Erythroblast (primary cell): Measurements from ENCODE around the gene GJA4.

Experiments used
- GATA1 ChIP-seq: IDR thresholded peaks from 2 replicates; pipeline ENCODE4 v1.6.1; 2011; ENCODE audit warnings: low read depth, mild to moderate bottlenecking, control low read depth, low read length, moderate library complexity
- POLR2A ChIP-seq: IDR thresholded peaks from 2 replicates; pipeline ENCODE4 v1.6.1; 2011; ENCODE audit warnings: mild to moderate bottlenecking, low read length

DNA sequence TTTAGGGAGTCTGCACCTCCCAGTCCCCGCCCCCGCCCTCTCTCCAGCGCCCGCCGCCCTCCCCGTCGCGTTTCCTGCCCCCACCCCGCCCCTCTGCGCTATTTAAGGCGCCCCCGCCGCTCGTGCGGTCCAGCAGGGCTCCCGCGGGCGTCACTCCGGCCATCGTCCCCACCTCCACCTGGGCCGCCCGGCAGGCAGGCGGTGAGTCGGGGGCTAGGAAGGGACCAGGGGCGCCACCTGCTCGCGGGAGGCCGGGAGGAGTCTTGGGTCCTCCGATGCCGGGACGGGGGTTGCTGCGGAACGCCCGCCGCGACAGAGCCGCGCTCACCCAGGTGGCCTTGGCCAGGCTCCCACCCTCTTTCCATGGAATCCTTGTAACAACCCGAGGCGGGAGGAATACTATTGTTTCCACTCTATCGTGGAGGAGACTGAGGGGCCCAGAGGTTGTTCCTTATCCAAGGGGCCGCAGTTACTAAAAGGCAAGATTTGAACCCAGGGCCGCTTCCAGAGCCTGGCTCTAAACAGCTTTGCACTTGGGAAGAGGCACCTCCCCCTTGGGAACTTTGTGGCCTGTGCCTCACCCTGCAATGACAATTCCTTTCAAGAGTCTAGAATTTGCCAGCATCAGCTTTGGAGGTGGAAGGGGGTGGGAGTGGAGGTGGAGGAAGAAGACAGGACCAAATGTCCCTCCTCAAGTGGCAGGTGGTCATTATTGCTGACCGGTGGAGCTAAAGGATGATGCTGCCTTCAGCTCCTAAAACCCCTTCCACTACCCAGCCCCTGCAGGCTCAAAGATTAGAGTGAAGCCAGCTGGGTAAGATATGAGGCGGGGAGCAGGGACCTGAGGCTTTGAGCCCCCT, at the start of gene GJA4:
- TF ChIP-seq POLR2A (no peak), GATA1 (no peak)
